Omental fat pad (tissue), 4 donors: ENCODE data around the gene NOL6. TPM values are rescaled to one million over a fixed set of nuclear protein-coding genes. Genes with fewer than 3 reads are reported as not detected.

Source experiments
- ATAC-seq: fragments of 150-250 bp; one replicate; pipeline ENCODE4 v1.9.1; 2016; ENCODE audit warnings: mild to moderate bottlenecking, moderate library complexity; ENCODE audit not compliant: low FRiP score
- DNase-seq: peaks from one replicate; pipeline ENCODE4 v3.0.0-alpha.2; 2019; ENCODE audit warnings: low spot score
- total RNA-seq, 4 donors: library from RNA; depleted of rRNA; stranded (reverse); fragments of >200 nt; gene quantifications; one replicate each; pipeline ENCODE4 v1.1.0, GENCODE V29; 2016
- TF ChIP-seq, protein P1 (sequence below), 3 donors: fragments of 450-650 bp; IDR thresholded peaks; one replicate each; pipeline ENCODE4 v1.5.1; 2016 to 2017; ENCODE audit warnings: antibody characterized with exemption in 3 of 3, mild to moderate bottlenecking in 3 of 3, moderate library complexity in 2 of 3

The NOL6 gene
- total RNA-seq, 4 donors from 2014 or later = 19.1 to 76.7 (median 21.4) TPM

GRCh38 chr9:33440609-33441008 lies 33.1 kb downstream of the NOL6 start:
- TF ChIP-seq, protein P1, sequence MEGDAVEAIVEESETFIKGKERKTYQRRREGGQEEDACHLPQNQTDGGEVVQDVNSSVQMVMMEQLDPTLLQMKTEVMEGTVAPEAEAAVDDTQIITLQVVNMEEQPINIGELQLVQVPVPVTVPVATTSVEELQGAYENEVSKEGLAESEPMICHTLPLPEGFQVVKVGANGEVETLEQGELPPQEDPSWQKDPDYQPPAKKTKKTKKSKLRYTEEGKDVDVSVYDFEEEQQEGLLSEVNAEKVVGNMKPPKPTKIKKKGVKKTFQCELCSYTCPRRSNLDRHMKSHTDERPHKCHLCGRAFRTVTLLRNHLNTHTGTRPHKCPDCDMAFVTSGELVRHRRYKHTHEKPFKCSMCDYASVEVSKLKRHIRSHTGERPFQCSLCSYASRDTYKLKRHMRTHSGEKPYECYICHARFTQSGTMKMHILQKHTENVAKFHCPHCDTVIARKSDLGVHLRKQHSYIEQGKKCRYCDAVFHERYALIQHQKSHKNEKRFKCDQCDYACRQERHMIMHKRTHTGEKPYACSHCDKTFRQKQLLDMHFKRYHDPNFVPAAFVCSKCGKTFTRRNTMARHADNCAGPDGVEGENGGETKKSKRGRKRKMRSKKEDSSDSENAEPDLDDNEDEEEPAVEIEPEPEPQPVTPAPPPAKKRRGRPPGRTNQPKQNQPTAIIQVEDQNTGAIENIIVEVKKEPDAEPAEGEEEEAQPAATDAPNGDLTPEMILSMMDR (IDR thresholded peaks at IDR 0.05) = no peak
- ATAC-seq = no peak
- no peak for DNase-seq

- ATAC-seq = no peak
- TF ChIP-seq, protein P1 (IDR thresholded peaks at IDR 0.05) = no peak
- no peak for DNase-seq
Observed at GRCh38 chr9:33440204-33440603, 33.5 kb downstream of the NOL6 start.

GRCh38 chr9:33439731-33440130 lies 34.0 kb downstream of the NOL6 start:
- DNase-seq (no peak), ATAC-seq (no peak)
- TF ChIP-seq, protein P1 (IDR thresholded peaks at IDR 0.05) = no peak

- ATAC-seq (no peak), DNase-seq (no peak)
- TF ChIP-seq, protein P1 (IDR thresholded peaks at IDR 0.05) = no peak
Observed at GRCh38 chr9:33438926-33439680, 34.6 kb downstream of the NOL6 start.

DNA sequence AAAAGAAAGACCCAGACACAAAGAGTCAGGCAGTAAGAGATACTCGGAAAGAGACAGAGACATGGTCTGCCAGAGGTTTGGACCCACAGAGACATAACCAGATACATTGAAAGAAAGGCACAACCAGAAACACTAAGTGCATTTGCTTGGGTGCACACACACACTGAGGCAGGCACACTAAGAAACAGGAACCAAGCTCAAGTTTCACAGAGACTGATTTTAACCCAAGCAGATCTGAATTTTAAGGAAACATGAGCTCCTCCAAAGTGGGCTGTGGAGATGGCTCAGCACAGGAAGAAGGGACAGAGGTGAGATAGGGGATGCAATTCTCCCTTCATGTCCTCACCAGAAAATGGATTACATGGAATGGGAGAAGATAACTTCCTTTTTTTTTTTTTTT lies 35.8 kb downstream of the NOL6 start:
- ATAC-seq (no peak), DNase-seq (no peak)
- TF ChIP-seq, protein P1 (IDR thresholded peaks at IDR 0.05) = no peak

- no peak for DNase-seq
- TF ChIP-seq, protein P1 (IDR thresholded peaks at IDR 0.05) = no peak
- ATAC-seq = peak; percentile 22
Observed at GRCh38 chr9:33437205-33437604, 36.5 kb downstream of the NOL6 start.

- TF ChIP-seq, protein P1 (IDR thresholded peaks at IDR 0.05) = no peak
- ATAC-seq (no peak), DNase-seq (no peak)
Observed at GRCh38 chr9:33436445-33436844, 37.3 kb downstream of the NOL6 start.
